HCT116 (cell line): Measurements from ENCODE around the gene MYO5C. TPM values are rescaled to one million over a fixed set of nuclear protein-coding genes. Genes with fewer than 3 reads are reported as not detected.

Experiments
- ATAC-seq: fragments of 200-7000 bp; cut with Tn5 transposase; 2 replicates; pipeline ENCODE4 v1.9.1; 2020; ENCODE audit warnings: mild to moderate bottlenecking, moderate library complexity
- BruUV-seq: library from RNA; stranded (reverse); fragments of 400-500 nt; replicated peaks from 2 replicates; lab custom pipeline; 2021; lab: Mats Ljungman, UMichigan
- CTCF ChIA-PET: fragments of 300-600 bp; sonication (Branson Sonifier 250); formaldehyde crosslinking; loops from one replicate; lab custom pipeline; 2021; ENCODE audit warnings: antibody characterized with exemption; lab: Charles Lee
- POLR2A ChIA-PET: fragments of 300-600, 350-600 bp; sonication (Branson Sonifier 250); formaldehyde crosslinking; loops from one replicate; lab custom pipeline; 2021; ENCODE audit warnings: antibody characterized with exemption; lab: Charles Lee
- RAD21 ChIA-PET, 2 experiments: fragments of 300-600 bp; sonication (Branson Sonifier 250); formaldehyde crosslinking; loops; one replicate each; lab custom pipeline; 2023; ENCODE audit warnings: low total read pairs in 2 of 2; ENCODE audit not compliant: uncharacterized antibody in 2 of 2, unreplicated experiment in 2 of 2, low non-redundant PET in 1 of 2; lab: Charles Lee
- DNase-seq: peaks from one replicate; pipeline ENCODE4 v3.0.0-alpha.2; 2010; ENCODE audit warnings: low read depth, low spot score
- H2AFZ ChIP-seq: fragments of 200-600 bp; shearing (Covaris generic), sonication (generic); 2 replicates; pipeline ENCODE4 v1.6.1; 2017; ENCODE audit warnings: low read depth, mixed run types, mixed read lengths, antibody characterized with exemption, low read length; ENCODE audit not compliant: poor library complexity, severe bottlenecking
- H3K27ac ChIP-seq: 2 replicates; pipeline ENCODE4 v1.5.1; 2012; ENCODE audit warnings: low read depth, low read length
- H3K27me3 ChIP-seq: fragments of 200-600 bp; sonication (generic); 2 replicates; pipeline ENCODE4 v1.6.1; 2016; ENCODE audit warnings: mixed run types, low read length, mixed read lengths; ENCODE audit not compliant: insufficient read depth
- H3K36me3 ChIP-seq, 2 experiments: fragments of 200-500 bp in 1 of 2; fragments of 200-600 bp in 1 of 2; sonication (Bioruptor generic) in 1 of 2; sonication (generic) in 1 of 2; 2 replicates each; pipeline versions ENCODE4 v1.5.1 to v1.6.1; 2014 to 2016; ENCODE audit warnings: low read length in 2 of 2, inconsistent platforms in 1 of 2, mixed read lengths in 1 of 2, mixed run types in 1 of 2; ENCODE audit not compliant: insufficient read depth in 2 of 2, control insufficient read depth in 1 of 2
- H3K4me1 ChIP-seq, 2 experiments: fragments of 200-600 bp in 1 of 2; sonication (generic) in 1 of 2; 2 replicates each; pipeline versions ENCODE4 v1.5.1 to v1.6.1; 2012 to 2017; ENCODE audit warnings: low read length in 2 of 2, inconsistent platforms in 1 of 2, mild to moderate bottlenecking in 1 of 2, mixed read lengths in 1 of 2, mixed run types in 1 of 2, moderate library complexity in 1 of 2; ENCODE audit not compliant: insufficient read depth in 2 of 2, control insufficient read depth in 1 of 2
- H3K4me2 ChIP-seq: fragments of 200-600 bp; sonication (generic); 2 replicates; pipeline ENCODE4 v1.6.1; 2017; ENCODE audit warnings: mixed run types, low read length, mixed read lengths
- H3K4me3 ChIP-seq, 2 experiments: fragments of 200-600 bp in 1 of 2; sonication (generic) in 1 of 2; replicated peaks in 1 of 2; 2 replicates each; pipeline ENCODE4 v1.5.1; 2011 to 2016; ENCODE audit warnings: low read length in 2 of 2, control low read depth in 1 of 2, low read depth in 1 of 2, mild to moderate bottlenecking in 1 of 2, mixed read lengths in 1 of 2, mixed run types in 1 of 2
- H3K79me2 ChIP-seq: fragments of 200-600 bp; sonication (generic); 2 replicates; pipeline ENCODE4 v1.6.1; 2017; ENCODE audit warnings: mild to moderate bottlenecking, mixed run types, low read length, moderate library complexity, mixed read lengths; ENCODE audit not compliant: insufficient read depth
- H3K9ac ChIP-seq: fragments of 200-600 bp; sonication (generic); 2 replicates; pipeline ENCODE4 v1.6.1; 2016; ENCODE audit warnings: low read length, mixed read lengths
- H3K9me2 ChIP-seq: fragments of 200-600 bp; sonication (generic), shearing (Covaris generic); 2 replicates; pipeline ENCODE4 v1.6.1; 2017; ENCODE audit warnings: mixed run types, mild to moderate bottlenecking, moderate library complexity; ENCODE audit not compliant: insufficient read depth
- H3K9me3 ChIP-seq, 2 experiments: fragments of 200-500 bp in 1 of 2; fragments of 200-600 bp in 1 of 2; sonication (Bioruptor generic) in 1 of 2; sonication (generic) in 1 of 2; 2 replicates each; pipeline ENCODE4 v1.6.1; 2014 to 2017; ENCODE audit warnings: low read length in 2 of 2, mixed read lengths in 2 of 2, inconsistent platforms in 1 of 2, low read depth in 1 of 2, mild to moderate bottlenecking in 1 of 2, mixed run types in 1 of 2, moderate library complexity in 1 of 2; ENCODE audit not compliant: control insufficient read depth in 1 of 2, insufficient read depth in 1 of 2
- H4K20me1 ChIP-seq: fragments of 200-600 bp; sonication (generic), shearing (Covaris generic); 2 replicates; pipeline ENCODE4 v1.6.1; 2017; ENCODE audit warnings: mixed run types, mild to moderate bottlenecking, moderate library complexity; ENCODE audit not compliant: insufficient read depth
- ATF3 ChIP-seq: IDR thresholded peaks from 2 replicates; pipeline ENCODE4 v1.6.1; 2012
- CBX3 ChIP-seq: IDR thresholded peaks from 2 replicates; pipeline ENCODE4 v1.6.1; 2012; ENCODE audit warnings: low read depth
- CEBPB ChIP-seq: IDR thresholded peaks from 2 replicates; pipeline ENCODE4 v1.6.1; 2012; ENCODE audit warnings: low read depth
- ELF1 ChIP-seq: IDR thresholded peaks from 2 replicates; pipeline ENCODE4 v1.6.1; 2012; ENCODE audit warnings: low read depth, borderline replicate concordance
- EZH2phosphoT487 ChIP-seq: fragments of 200-600 bp; IDR thresholded peaks from 2 replicates; pipeline ENCODE4 v1.6.1; 2018; ENCODE audit warnings: antibody characterized with exemption, borderline replicate concordance
- FOSL1 ChIP-seq: IDR thresholded peaks from 2 replicates; pipeline ENCODE4 v1.6.1; 2012; ENCODE audit warnings: low read depth
- JUND ChIP-seq: IDR thresholded peaks from 2 replicates; pipeline ENCODE4 v1.6.1; 2012
- POLR2A ChIP-seq: IDR thresholded peaks from 2 replicates; pipeline ENCODE4 v1.7.0; 2011; ENCODE audit warnings: borderline replicate concordance; ENCODE audit not compliant: insufficient read depth, insufficient read length; ENCODE audit errors: extremely low read depth
- POLR2AphosphoS5 ChIP-seq: IDR thresholded peaks from 2 replicates; pipeline ENCODE4 v1.6.1; 2011; ENCODE audit warnings: mild to moderate bottlenecking, low read depth, low read length, moderate library complexity
- RAD21 ChIP-seq: IDR thresholded peaks from 2 replicates; pipeline ENCODE4 v1.6.1; 2012; ENCODE audit warnings: low read depth, mild to moderate bottlenecking
- SIN3A ChIP-seq: IDR thresholded peaks from 2 replicates; pipeline ENCODE4 v1.6.1; 2012; ENCODE audit warnings: low read depth
- SRF ChIP-seq: IDR thresholded peaks from 2 replicates; pipeline ENCODE4 v1.6.1; 2012; ENCODE audit warnings: low read depth
- TCF7L2 ChIP-seq: IDR thresholded peaks from 2 replicates; pipeline ENCODE4 v1.7.0; 2011; ENCODE audit warnings: borderline replicate concordance, inconsistent platforms; ENCODE audit not compliant: insufficient read depth, insufficient read length; ENCODE audit errors: extremely low read depth
- YY1 ChIP-seq: IDR thresholded peaks from 2 replicates; pipeline ENCODE4 v1.6.1; 2011; ENCODE audit warnings: low read length, low read depth, moderate library complexity, mild to moderate bottlenecking; ENCODE audit not compliant: insufficient replicate concordance; ENCODE audit errors: extremely low read depth
- ZBTB33 ChIP-seq: IDR thresholded peaks from 2 replicates; pipeline ENCODE4 v1.6.1; 2011; ENCODE audit warnings: mild to moderate bottlenecking, low read length, moderate library complexity; ENCODE audit not compliant: insufficient replicate concordance; ENCODE audit errors: extremely low read depth
- ZFX ChIP-seq: fragments of 450-650 bp; IDR thresholded peaks from 2 replicates; pipeline ENCODE4 v1.6.1; 2017
- intact Hi-C: fragments of 100-400 bp; cut with micrococcal nuclease; formaldehyde crosslinking; loops from 2 replicates; pipeline ENCODE4 v1.10.0; 2022
- total RNA-seq: library from RNA; stranded (reverse); gene quantifications from one replicate; pipeline ENCODE4 v1.2.1, GENCODE V29; 2021; ENCODE audit not compliant: unreplicated experiment

Gene MYO5C
- total RNA-seq, 1 experiment from 2014 or later: 34.0 TPM

GRCh38 chr15:52207191-52207590, 88.4 kb downstream of the MYO5C start:
- RAD21 ChIA-PET: no interaction called here
- H3K9ac ChIP-seq: no peak overlapping the region
- ATAC-seq: no peak
- DNase-seq: no peak
- TF ChIP-seq ATF3 (no peak), CBX3 (no peak), RAD21 (no peak), ZBTB33 (no peak), ZFX (no peak), EZH2phosphoT487 (no peak), ELF1 (no peak), JUND (no peak), POLR2AphosphoS5 (no peak), TCF7L2 (no peak), YY1 (no peak), CEBPB (no peak), SRF (no peak), SIN3A (no peak), FOSL1 (no peak), POLR2A (no peak)
- TF ChIP-seq, all 23 proteins: peak for 0
- H3K79me2 ChIP-seq: no peaks in the 10 kb centered on the region
- H3K4me1 ChIP-seq: no peaks in the 10 kb centered on the region
- H3K4me2 ChIP-seq: no peak overlapping the region
- H3K27ac ChIP-seq: no peak overlapping the region
- no peaks in the 10 kb centered on the region for H4K20me1 ChIP-seq
- intact Hi-C loops: no loop called here
- no TSS peak for BruUV-seq
- H3K36me3 ChIP-seq: peaks cover 22 to 28% of the 10 kb centered on the region in 2 experiments; a peak in 3 of 4 replicates
- POLR2A ChIA-PET: no interaction called here
- no peak overlapping the region for H2AFZ ChIP-seq
- no peaks in the 10 kb centered on the region for H3K9me2 ChIP-seq
- H3K9me3 ChIP-seq: no peaks in the 10 kb centered on the region
- CTCF ChIA-PET: interaction anchor here (2.9 kb wide), 1 partner anchor 21 kb away, joined by 12 read pairs; no protein-coding TSS in a partner anchor
- no peaks in the 10 kb centered on the region for H3K27me3 ChIP-seq
- no peak overlapping the region for H3K4me3 ChIP-seq
